ENCODE measurements around the gene CDHR4. TPM values are rescaled to one million over a fixed set of nuclear protein-coding genes. Genes with fewer than 3 reads are reported as not detected.
"Not testable (repeated sequence)": the region's sequence is repeated elsewhere in the genome, so short reads cannot be mapped to it uniquely, and the experiment has no call there.

CDHR4 gene
- total RNA-seq, 2 experiments from 2014 or later: not detected

DNA sequence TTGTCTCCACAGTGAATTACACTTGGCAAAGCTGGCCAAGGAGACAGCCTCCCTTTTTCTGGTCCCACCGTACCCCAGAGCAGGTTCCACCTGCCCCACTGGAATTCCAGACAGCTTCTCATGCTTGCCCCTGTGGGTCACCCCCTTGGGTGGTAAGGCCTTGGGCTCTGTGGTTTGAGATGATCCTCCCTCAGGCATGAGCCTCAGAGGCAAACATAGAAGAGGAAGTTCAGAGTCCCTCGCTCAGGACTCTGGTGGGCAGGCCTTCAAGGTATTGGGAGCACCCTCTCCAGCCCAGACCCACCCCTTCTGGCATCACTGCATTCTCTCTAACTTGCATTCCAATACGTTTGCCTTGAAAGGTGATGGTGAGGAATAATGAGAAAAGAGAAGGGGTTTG, 31.7 kb upstream of the CDHR4 start:
- ChIA-PET CTCF (interaction anchor here (5.8 to 22.5 kb wide), 2 partner anchors 8 to 23 kb away, joined by 37 to 412 read pairs; partner anchors contain the start of genes CDHR4, INKA1 and UBA7), POLR2A (interaction anchor here (1.1 kb wide), 2 partner anchors 14 to 26 kb away, joined by 3 to 4 read pairs; no protein-coding TSS in a partner anchor)
- DNase-seq: no peak
- no peaks in the 10 kb centered on the region for H3K4me1 Mint-ChIP-seq (ENCODE audit: low read depth)
- no peak for ATAC-seq
- no peaks in the 10 kb centered on the region for H3K9me3 Mint-ChIP-seq
- intact Hi-C loops (cut with micrococcal nuclease): no loop called here
- H3K27me3 Mint-ChIP-seq: no peaks in the 10 kb centered on the region
- no peak for TF ChIP-seq CTCF (IDR thresholded peaks at IDR 0.05)
- no peak overlapping the region for H3K27ac Mint-ChIP-seq
- peaks cover 20% of the 10 kb centered on the region for H3K36me3 Mint-ChIP-seq (ENCODE audit: low read depth)
- no peak overlapping the region for H3K4me3 Mint-ChIP-seq

- POLR2A ChIA-PET: no interaction called here
Measured at GRCh38 chr3:49826016-49826415, 26.3 kb upstream of the CDHR4 start.

DNA sequence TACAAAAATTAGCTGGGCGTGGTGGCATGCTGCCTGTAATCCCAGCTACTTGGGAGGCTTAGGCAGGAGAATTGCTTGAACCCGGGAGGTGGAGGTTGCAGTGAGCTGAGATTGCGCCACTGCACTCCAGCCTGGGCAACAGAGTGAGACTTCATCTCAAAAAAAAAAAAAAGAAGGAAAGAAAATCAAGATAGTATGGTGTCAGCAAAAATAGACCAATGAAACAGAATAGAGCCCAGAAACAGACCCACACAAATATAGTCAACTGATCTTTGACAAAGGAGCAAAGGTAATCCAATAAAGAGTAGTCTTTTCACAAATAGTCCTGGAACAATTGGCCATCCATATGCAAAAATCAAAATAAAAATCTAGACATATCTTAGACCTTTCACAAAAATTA, 23.5 kb upstream of the CDHR4 start:
- H3K4me3 Mint-ChIP-seq; H3K27me3 Mint-ChIP-seq; H3K9me3 Mint-ChIP-seq; ATAC-seq; DNase-seq; H3K36me3 Mint-ChIP-seq (ENCODE audit: low read depth); intact Hi-C loops (cut with micrococcal nuclease); H3K4me1 Mint-ChIP-seq (ENCODE audit: low read depth); H3K27ac Mint-ChIP-seq: not testable (repeated sequence)
- ChIA-PET POLR2A (interaction anchor here (0.7 to 1.3 kb wide), 2 partner anchors 18 to 628 kb away, joined by 3 to 4 read pairs; no protein-coding TSS in a partner anchor), CTCF (interaction anchor here (0.6 kb wide), 1 partner anchor 39 kb away, joined by 3 read pairs; no protein-coding TSS in a partner anchor)

More at GRCh38 chr3:49826016-49826415, 26.3 kb upstream of the CDHR4 start:
- DNase-seq (no peak), ATAC-seq (no peak)
- CTCF ChIA-PET: interaction anchor here (5.8 kb wide), 1 partner anchor 13 kb away, joined by 37 read pairs; no protein-coding TSS in a partner anchor
- no peak overlapping the region for H3K4me3 Mint-ChIP-seq
- intact Hi-C loops (cut with micrococcal nuclease): no loop called here
- no peaks in the 10 kb centered on the region for H3K9me3 Mint-ChIP-seq
- H3K4me1 Mint-ChIP-seq (ENCODE audit: low read depth): no peaks in the 10 kb centered on the region
- H3K36me3 Mint-ChIP-seq (ENCODE audit: low read depth): peaks cover 4% of the 10 kb centered on the region
- TF ChIP-seq CTCF (IDR thresholded peaks at IDR 0.05): no peak
- no peaks in the 10 kb centered on the region for H3K27me3 Mint-ChIP-seq
- H3K27ac Mint-ChIP-seq: no peak overlapping the region

DNA sequence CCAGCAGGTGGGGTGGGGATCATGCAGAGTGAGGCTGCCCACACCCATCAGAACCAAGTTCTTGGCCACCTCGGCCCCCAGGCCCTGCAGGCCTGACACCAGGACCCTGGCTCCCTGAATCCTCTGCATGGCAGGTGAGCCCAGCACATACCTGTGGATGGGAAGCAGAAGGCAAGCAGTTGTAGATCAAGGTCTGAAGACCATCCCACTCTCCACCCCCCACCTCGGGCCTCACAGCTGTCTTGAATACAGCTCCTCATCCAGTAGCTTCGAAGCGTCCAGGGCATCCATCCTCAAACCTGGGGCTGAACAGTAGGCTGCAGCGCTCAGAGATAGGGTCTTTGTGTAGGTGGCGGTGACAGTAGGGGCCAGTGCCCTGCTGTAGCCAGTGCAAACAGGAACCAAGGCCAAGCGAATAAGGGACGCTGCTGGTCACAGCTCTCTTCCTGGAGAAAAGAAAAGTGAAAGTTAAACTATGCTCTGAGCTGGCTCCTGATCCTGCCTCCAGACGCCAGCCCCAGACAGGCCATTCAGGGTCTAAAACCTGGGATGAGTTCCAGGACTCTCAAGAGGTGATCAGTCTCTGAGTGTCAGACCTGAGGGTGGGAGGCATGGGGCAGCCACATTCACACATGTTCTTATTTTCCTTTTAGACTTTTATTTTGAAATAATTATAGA, 14.0 kb upstream of the CDHR4 start, which contains the start of gene UBA7:
Gene UBA7, minus strand, starts transcription at position 457 of the 678 bp plus-strand sequence. Its CDS starts 166 bp downstream, at position 291.
- Mint-ChIP-seq H3K27ac (peak within 1 kb of the TSS; percentile 96), H3K36me3 (ENCODE audit: low read depth) (peaks cover 9% of the 10 kb centered on the region), H3K4me1 (ENCODE audit: low read depth) (peaks cover 28% of the 10 kb centered on the region), H3K4me3 (peak within 1 kb of the TSS; percentile 92), H3K27me3 (no peaks in the 10 kb centered on the region), H3K9me3 (no peaks in the 10 kb centered on the region)
- TF ChIP-seq CTCF (IDR thresholded peaks at IDR 0.05): no peak
- ChIA-PET CTCF (interaction anchor here (0.5 to 20.5 kb wide), 3 partner anchors 11 to 121 kb away, joined by 3 to 412 read pairs (median 34); partner anchors contain the start of gene INKA1), POLR2A (interaction anchor here (0.9 to 2.8 kb wide), 5 partner anchors 8 to 127 kb away, joined by 3 to 17 read pairs (median 4); partner anchors contain the start of gene INKA1)
- DNase-seq (peak; percentile 51), ATAC-seq (peak; percentile 87)
- intact Hi-C loops (cut with micrococcal nuclease): no loop called here

DNA sequence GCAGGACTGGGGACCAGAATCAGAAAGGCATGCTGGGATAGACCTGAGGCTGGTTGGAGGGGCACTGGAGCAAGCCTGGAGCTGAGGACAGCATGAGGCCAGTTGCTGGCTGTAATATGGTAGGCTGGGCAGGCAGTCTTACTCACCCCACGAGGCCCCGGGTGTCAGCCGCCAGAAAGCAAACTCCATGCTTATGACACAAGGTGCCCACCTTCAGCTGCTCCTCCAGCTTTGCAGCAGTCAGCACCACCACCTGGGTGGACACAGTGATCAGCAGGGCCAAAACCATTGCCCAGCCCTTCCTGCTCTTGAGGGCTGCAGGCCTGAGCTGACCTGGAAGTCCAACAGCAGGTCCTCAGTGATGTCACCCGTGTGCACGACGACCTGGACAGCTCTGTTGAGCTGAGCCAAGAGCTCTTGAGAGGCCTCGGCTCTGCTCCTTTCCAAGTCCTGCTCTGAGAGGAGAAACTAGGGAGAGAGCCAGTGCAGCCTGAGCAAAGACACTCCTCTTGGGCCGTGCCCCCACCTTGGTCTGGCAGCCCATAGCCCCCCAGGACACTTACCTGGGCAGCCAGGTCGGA, 13.3 kb upstream of the CDHR4 start:
- intact Hi-C loops (cut with micrococcal nuclease): no loop called here
- Mint-ChIP-seq H3K36me3 (ENCODE audit: low read depth) (peaks cover 9% of the 10 kb centered on the region), H3K4me1 (ENCODE audit: low read depth) (peaks cover 33% of the 10 kb centered on the region), H3K27me3 (no peaks in the 10 kb centered on the region), H3K4me3 (peak overlapping the region; percentile 92), H3K27ac (peak overlapping the region; percentile 96), H3K9me3 (no peaks in the 10 kb centered on the region)
- DNase-seq: no peak
- ChIA-PET CTCF (interaction anchor here (0.5 to 20.5 kb wide), 3 partner anchors 10 to 120 kb away, joined by 3 to 412 read pairs (median 34); partner anchors contain the start of gene INKA1), POLR2A (interaction anchor here (0.9 to 2.8 kb wide), 7 partner anchors 8 to 127 kb away, joined by 3 to 17 read pairs (median 4); partner anchors contain the start of genes GMPPB and INKA1)
- no peak for TF ChIP-seq CTCF (IDR thresholded peaks at IDR 0.05)
- no peak for ATAC-seq

Measured in activated CD8-positive, alpha-beta T cell treated with anti-CD3 and anti-CD28 coated beads for 36 hours (primary cell).